ENCODE measurements around the gene CASP12.

The CASP12 gene

DNA sequence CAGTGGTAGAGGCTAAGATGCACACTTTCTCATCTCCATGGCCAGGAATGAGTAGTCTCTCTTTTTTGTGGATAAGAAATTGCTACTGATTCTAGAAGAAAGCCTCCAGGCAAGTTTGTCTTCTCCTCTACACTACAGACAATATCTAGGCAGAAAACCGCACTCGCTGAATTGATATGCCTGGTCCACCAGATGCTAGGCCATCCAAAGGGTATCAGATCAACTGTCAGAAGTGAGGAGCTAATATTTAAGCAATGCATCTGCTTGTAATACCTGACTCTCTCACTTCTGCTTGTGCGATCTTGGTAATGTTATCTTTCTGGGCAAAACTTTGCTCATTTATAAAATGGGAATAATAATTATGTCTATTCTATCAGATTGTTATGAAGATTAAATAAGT, 45.0 kb downstream of the CASP12 start:
- no peak overlapping the region for H3K4me3 ChIP-seq (ENCODE audit: low read depth, low read length)
- H3K36me3 ChIP-seq (ENCODE audit: control insufficient read depth, insufficient read depth, low read length), result no peaks in the 10 kb centered on the region
- no peaks in the 10 kb centered on the region for H3K4me1 ChIP-seq (ENCODE audit: control insufficient read depth, insufficient read depth, low read length)
- no peaks in the 10 kb centered on the region for H3K9me3 ChIP-seq (ENCODE audit: control insufficient read depth, insufficient read depth, low read length)
- no peak overlapping the region for H3K9ac ChIP-seq (ENCODE audit: low read depth, low read length)
- no peaks in the 10 kb centered on the region for H3K27me3 ChIP-seq (ENCODE audit: control insufficient read depth, insufficient read depth, low read length)

GRCh38 chr11:104852811-104853210, 45.4 kb downstream of the CASP12 start:
- no peaks in the 10 kb centered on the region for H3K9me3 ChIP-seq (ENCODE audit: control insufficient read depth, insufficient read depth, low read length)
- no peaks in the 10 kb centered on the region for H3K4me1 ChIP-seq (ENCODE audit: control insufficient read depth, insufficient read depth, low read length)
- H3K27me3 ChIP-seq (ENCODE audit: control insufficient read depth, insufficient read depth, low read length), result no peaks in the 10 kb centered on the region
- H3K9ac ChIP-seq (ENCODE audit: low read depth, low read length), result no peak overlapping the region
- H3K4me3 ChIP-seq (ENCODE audit: low read depth, low read length), result no peak overlapping the region
- no peaks in the 10 kb centered on the region for H3K36me3 ChIP-seq (ENCODE audit: control insufficient read depth, insufficient read depth, low read length)

DNA sequence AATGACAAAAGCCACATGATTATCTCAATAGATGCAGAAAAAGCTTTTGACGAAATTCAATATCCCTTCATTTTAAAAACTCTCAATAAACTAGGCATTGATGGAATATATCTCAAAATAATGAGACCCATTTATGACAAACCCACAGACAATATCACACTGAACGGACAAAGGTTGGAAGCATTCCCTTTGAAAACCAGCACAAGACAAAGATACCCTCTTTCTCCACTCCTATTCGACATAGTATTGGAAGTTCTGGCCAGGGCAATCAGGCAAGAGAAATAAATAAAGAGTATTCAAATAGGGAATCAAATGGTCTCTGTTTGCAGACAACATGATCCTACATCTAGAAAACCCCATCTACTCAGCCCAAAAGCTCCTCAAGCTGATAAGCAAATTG, 52.0 kb downstream of the CASP12 start:
- Histone ChIP-seq H3K9ac (ENCODE audit: low read depth, low read length) (no peak overlapping the region), H3K4me3 (ENCODE audit: low read depth, low read length) (no peak overlapping the region), H3K4me1 (ENCODE audit: control insufficient read depth, insufficient read depth, low read length) (no peaks in the 10 kb centered on the region)

DNA sequence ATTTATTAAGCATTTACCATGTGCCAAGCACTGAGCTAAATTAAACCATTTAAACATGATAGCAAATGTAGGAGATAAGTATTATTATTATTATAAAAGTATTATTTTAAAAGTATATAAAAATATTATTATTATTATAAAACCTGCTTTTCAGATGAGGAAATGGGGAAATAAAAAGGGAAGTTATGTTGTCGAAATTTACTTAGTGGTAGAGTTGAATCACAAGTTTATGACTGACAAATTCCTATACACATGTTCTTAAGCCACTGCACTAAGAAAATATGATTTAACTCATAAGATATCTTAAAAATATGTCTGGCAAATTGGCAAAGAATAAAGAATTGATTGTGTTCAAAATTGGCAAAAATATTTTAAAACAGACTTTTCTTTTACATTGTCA, 53.8 kb downstream of the CASP12 start:
- Histone ChIP-seq H3K27me3 (ENCODE audit: control insufficient read depth, insufficient read depth, low read length) (no peaks in the 10 kb centered on the region), H3K9me3 (ENCODE audit: control insufficient read depth, insufficient read depth, low read length) (no peaks in the 10 kb centered on the region), H3K9ac (ENCODE audit: low read depth, low read length) (no peak overlapping the region)

More for the DNA sequence above, 52.0 kb downstream of the CASP12 start:
- H3K9me3 ChIP-seq (ENCODE audit: control insufficient read depth, insufficient read depth, low read length), result no peaks in the 10 kb centered on the region
- no peaks in the 10 kb centered on the region for H3K36me3 ChIP-seq (ENCODE audit: control insufficient read depth, insufficient read depth, low read length)
- H3K27me3 ChIP-seq (ENCODE audit: control insufficient read depth, insufficient read depth, low read length), result no peaks in the 10 kb centered on the region

GRCh38 chr11:104843150-104843836, 55.0 kb downstream of the CASP12 start:
- H3K9me3 ChIP-seq (ENCODE audit: control insufficient read depth, insufficient read depth, low read length), result no peaks in the 10 kb centered on the region
- H3K27me3 ChIP-seq (ENCODE audit: control insufficient read depth, insufficient read depth, low read length), result no peaks in the 10 kb centered on the region
- no peaks in the 10 kb centered on the region for H3K4me1 ChIP-seq (ENCODE audit: control insufficient read depth, insufficient read depth, low read length)
- H3K9ac ChIP-seq (ENCODE audit: low read depth, low read length), result no peak overlapping the region
- H3K36me3 ChIP-seq (ENCODE audit: control insufficient read depth, insufficient read depth, low read length), result no peaks in the 10 kb centered on the region
- H3K4me3 ChIP-seq (ENCODE audit: low read depth, low read length), result no peak overlapping the region

More for the DNA sequence above, 53.8 kb downstream of the CASP12 start:
- H3K4me1 ChIP-seq (ENCODE audit: control insufficient read depth, insufficient read depth, low read length), result no peaks in the 10 kb centered on the region
- no peak overlapping the region for H3K4me3 ChIP-seq (ENCODE audit: low read depth, low read length)
- H3K36me3 ChIP-seq (ENCODE audit: control insufficient read depth, insufficient read depth, low read length), result no peaks in the 10 kb centered on the region

DNA sequence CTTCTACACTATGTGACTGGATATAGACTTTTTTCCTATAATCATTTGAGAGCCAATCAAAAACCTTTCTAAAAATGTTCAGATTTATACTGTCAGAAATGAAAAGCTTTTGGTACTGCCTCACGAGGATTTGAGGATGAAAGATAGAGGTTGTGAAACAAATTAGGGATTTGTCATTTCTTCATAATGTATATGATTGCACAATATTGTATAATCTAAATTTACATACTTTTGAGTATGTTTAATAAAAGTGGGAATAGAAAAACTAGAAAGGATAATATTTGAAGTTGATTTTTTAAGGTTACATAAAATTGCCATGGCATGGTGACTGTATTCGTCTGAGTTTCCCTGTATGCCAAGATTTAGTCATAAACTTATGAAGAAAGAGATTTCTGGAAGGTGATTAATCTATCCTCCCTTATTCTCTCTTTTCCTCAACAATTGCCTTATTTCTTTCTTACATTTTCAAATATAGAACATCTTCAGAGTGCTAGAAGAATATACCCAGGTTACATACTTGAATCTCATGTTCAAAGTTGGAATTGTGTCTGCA, 56.2 kb downstream of the CASP12 start:
- Histone ChIP-seq H3K36me3 (ENCODE audit: control insufficient read depth, insufficient read depth, low read length) (no peaks in the 10 kb centered on the region), H3K9ac (ENCODE audit: low read depth, low read length) (no peak overlapping the region), H3K4me1 (ENCODE audit: control insufficient read depth, insufficient read depth, low read length) (no peaks in the 10 kb centered on the region), H3K9me3 (ENCODE audit: control insufficient read depth, insufficient read depth, low read length) (no peaks in the 10 kb centered on the region), H3K27me3 (ENCODE audit: control insufficient read depth, insufficient read depth, low read length) (no peaks in the 10 kb centered on the region), H3K4me3 (ENCODE audit: low read depth, low read length) (no peak overlapping the region)

GRCh38 chr11:104841185-104841584, 57.1 kb downstream of the CASP12 start:
- no peaks in the 10 kb centered on the region for H3K4me1 ChIP-seq (ENCODE audit: control insufficient read depth, insufficient read depth, low read length)
- no peak overlapping the region for H3K9ac ChIP-seq (ENCODE audit: low read depth, low read length)

GRCh38 chr11:104837969-104838639, 60.2 kb downstream of the CASP12 start:
- Histone ChIP-seq H3K36me3 (ENCODE audit: control insufficient read depth, insufficient read depth, low read length) (no peaks in the 10 kb centered on the region), H3K9ac (ENCODE audit: low read depth, low read length) (no peak overlapping the region), H3K27me3 (ENCODE audit: control insufficient read depth, insufficient read depth, low read length) (no peaks in the 10 kb centered on the region), H3K4me1 (ENCODE audit: control insufficient read depth, insufficient read depth, low read length) (no peaks in the 10 kb centered on the region), H3K9me3 (ENCODE audit: control insufficient read depth, insufficient read depth, low read length) (no peaks in the 10 kb centered on the region), H3K4me3 (ENCODE audit: low read depth, low read length) (no peak overlapping the region)

More at GRCh38 chr11:104841185-104841584, 57.1 kb downstream of the CASP12 start:
- H3K36me3 ChIP-seq (ENCODE audit: control insufficient read depth, insufficient read depth, low read length), result no peaks in the 10 kb centered on the region
- H3K27me3 ChIP-seq (ENCODE audit: control insufficient read depth, insufficient read depth, low read length), result no peaks in the 10 kb centered on the region
- H3K4me3 ChIP-seq (ENCODE audit: low read depth, low read length), result no peak overlapping the region
- H3K9me3 ChIP-seq (ENCODE audit: control insufficient read depth, insufficient read depth, low read length), result no peaks in the 10 kb centered on the region

DNA sequence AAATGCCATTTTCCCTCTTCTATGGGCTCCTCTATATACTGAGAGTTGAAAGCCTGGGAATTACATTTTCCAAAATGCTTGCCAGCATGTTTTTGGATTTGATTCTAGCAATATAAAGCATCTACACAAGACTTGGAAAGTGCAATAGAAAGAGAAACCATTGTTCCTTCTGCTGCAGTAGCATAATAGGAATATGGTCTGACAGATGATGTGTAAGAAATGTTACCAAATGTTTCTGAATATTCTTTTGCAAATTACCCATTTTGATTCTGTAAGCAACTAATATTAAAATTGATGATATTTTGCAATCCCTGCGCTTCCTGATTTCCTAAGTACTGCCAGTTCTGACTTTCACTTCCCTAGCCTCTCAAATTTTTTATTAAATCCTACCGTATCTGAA, 61.6 kb downstream of the CASP12 start:
- Histone ChIP-seq H3K9ac (ENCODE audit: low read depth, low read length) (no peak overlapping the region), H3K36me3 (ENCODE audit: control insufficient read depth, insufficient read depth, low read length) (no peaks in the 10 kb centered on the region), H3K27me3 (ENCODE audit: control insufficient read depth, insufficient read depth, low read length) (no peaks in the 10 kb centered on the region), H3K4me1 (ENCODE audit: control insufficient read depth, insufficient read depth, low read length) (no peaks in the 10 kb centered on the region), H3K4me3 (ENCODE audit: low read depth, low read length) (no peak overlapping the region), H3K9me3 (ENCODE audit: control insufficient read depth, insufficient read depth, low read length) (no peaks in the 10 kb centered on the region)
